CD4-positive, alpha-beta T cell treated with Interleukin-2 at 100 ng/mL for 4 hours (primary cell): ENCODE results near the gene VPS18.
A peak's percentile ranks its signal among the peaks of the same experiment; 100 is the strongest.

ENCODE experiments used
- DNase-seq: peaks from one replicate; pipeline ENCODE4 v3.0.0-alpha.2; 2020; ENCODE audit warnings: low spot score

VPS18 gene

GRCh38 chr15:40937762-40938535 is 43.7 kb downstream of the VPS18 start:
- no peak for DNase-seq

- DNase-seq = no peak
Measured at GRCh38 chr15:40938536-40938870, 44.3 kb downstream of the VPS18 start.

- no peak for DNase-seq
Measured at GRCh38 chr15:40940296-40940801, 46.1 kb downstream of the VPS18 start.

GRCh38 chr15:40941068-40941527 is 46.8 kb downstream of the VPS18 start:
- no peak for DNase-seq

GRCh38 chr15:40941528-40942336 is 47.5 kb downstream of the VPS18 start:
- peak; percentile 47 for DNase-seq

- DNase-seq = no peak
Measured at GRCh38 chr15:40942337-40942854, 48.1 kb downstream of the VPS18 start.

- no peak for DNase-seq
Measured at GRCh38 chr15:40942878-40943277, 48.6 kb downstream of the VPS18 start.

- no peak for DNase-seq
Measured at GRCh38 chr15:40943764-40944365, 49.6 kb downstream of the VPS18 start.

- DNase-seq = no peak
Measured at GRCh38 chr15:40944510-40945296, 50.5 kb downstream of the VPS18 start.

GRCh38 chr15:40948706-40949473 is 54.6 kb downstream of the VPS18 start:
- no peak for DNase-seq

GRCh38 chr15:40949756-40950207 is 55.5 kb downstream of the VPS18 start:
- DNase-seq = no peak

GRCh38 chr15:40951764-40952163 is 57.5 kb downstream of the VPS18 start:
- DNase-seq = no peak

- DNase-seq = no peak
Measured at GRCh38 chr15:40952301-40952900, 58.2 kb downstream of the VPS18 start.

- DNase-seq = peak; percentile 97
Measured at GRCh38 chr15:40952901-40953712, 58.9 kb downstream of the VPS18 start, which contains the start of gene CHAC1. CHAC1 (plus strand) TSS chr15:40953471; CDS start chr15:40953584, 113 bp downstream.
